Nephron (organoid): ENCODE measurements around the gene TBCC.

Source experiments
- H3K27ac Mint-ChIP-seq, 3 experiments: 2 replicates each; pipeline ENCODE4 v1.8.0; 2020; ENCODE audit warnings: mixed read lengths in 3 of 3, mild to moderate bottlenecking in 2 of 3, moderate library complexity in 1 of 3
- H3K27me3 Mint-ChIP-seq: 2 replicates; pipeline ENCODE4 v1.8.0; 2021; ENCODE audit warnings: low read depth, mild to moderate bottlenecking, moderate library complexity, mixed read lengths
- H3K36me3 Mint-ChIP-seq: 2 replicates; pipeline ENCODE4 v1.8.0; 2020; ENCODE audit warnings: low read depth, mixed read lengths
- H3K4me1 Mint-ChIP-seq: 2 replicates; pipeline ENCODE4 v1.8.0; 2020; ENCODE audit warnings: mixed read lengths
- H3K4me3 Mint-ChIP-seq, 3 experiments: 2 replicates each; pipeline ENCODE4 v1.8.0; 2020; ENCODE audit warnings: mild to moderate bottlenecking in 3 of 3, mixed read lengths in 3 of 3, moderate library complexity in 2 of 3
- H3K9me3 Mint-ChIP-seq: 2 replicates; pipeline ENCODE4 v1.8.0; 2020; ENCODE audit warnings: mixed read lengths
- TF ChIP-seq, protein P1 (sequence below), 3 experiments: fragments of 200-600 bp; sonication (generic); IDR thresholded peaks; one replicate each; pipeline ENCODE4 v1.5.0; 2021; ENCODE audit warnings: antibody characterized with exemption in 3 of 3; ENCODE audit not compliant: unreplicated experiment in 3 of 3

Gene TBCC

DNA sequence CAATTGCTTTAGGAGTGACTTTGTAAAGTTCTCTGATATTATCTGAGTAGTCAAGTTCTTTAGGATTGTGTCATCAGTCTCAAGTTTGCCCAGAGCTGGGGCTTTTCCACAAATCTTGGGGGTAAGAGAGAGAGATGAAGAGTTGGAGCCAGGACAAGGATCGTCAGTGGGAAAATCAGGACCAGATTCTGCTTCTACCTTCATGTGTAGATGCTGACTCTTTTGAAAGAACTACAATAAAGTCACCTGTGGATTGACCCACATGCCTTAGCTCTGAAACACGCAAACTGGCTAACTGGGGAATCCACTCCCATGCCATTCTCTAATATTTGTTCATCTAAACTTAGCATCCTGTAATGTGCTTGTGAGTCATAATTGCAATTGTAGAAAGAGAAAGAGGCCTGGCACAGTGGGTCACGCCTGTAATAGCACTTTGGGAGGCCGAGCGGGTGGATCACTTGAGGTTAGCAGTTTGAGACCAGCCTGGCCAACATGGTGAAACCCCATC lies 20.3 kb upstream of the TBCC start:
- Mint-ChIP-seq H3K27me3 (peaks cover 3% of the 10 kb centered on the region), H3K27ac (no peak overlapping the region)

DNA sequence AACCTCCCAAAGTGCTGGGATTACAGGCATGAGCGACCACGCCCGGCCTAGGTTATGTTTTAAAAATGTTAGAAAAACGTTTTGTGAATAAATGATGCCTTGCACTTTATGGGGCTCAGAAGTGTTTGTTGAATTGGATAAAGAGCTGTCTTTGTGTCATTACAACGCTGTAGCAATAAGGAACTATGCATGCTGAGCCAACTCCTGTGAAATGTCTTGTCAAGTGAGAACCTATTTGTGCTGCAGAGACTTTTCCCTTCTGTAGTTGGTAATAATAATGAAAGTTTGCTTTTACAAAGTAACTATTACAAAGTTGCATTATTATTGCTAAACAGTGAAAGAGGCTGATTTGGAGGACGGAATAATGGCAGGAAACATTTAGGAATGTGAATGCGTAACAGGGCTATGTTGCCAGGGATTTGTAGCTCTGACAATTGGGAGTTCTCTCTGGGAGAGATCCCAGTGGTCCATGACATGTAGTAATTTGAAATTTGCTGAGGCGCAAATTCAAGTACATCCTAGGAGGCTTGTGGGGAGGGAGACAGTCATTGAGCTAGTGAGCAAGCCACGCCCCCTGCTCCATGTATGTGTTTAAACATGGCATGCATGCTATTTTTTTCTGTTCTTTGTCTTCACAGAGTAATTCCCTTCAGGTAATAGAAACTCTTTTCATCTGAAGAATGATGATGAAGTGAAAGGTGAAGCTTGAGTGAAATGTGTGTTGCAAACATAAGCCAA lies 19.2 kb upstream of the TBCC start:
- no peak overlapping the region for H3K4me3 Mint-ChIP-seq
- no peaks in the 10 kb centered on the region for H3K4me1 Mint-ChIP-seq
- TF ChIP-seq, protein P1, sequence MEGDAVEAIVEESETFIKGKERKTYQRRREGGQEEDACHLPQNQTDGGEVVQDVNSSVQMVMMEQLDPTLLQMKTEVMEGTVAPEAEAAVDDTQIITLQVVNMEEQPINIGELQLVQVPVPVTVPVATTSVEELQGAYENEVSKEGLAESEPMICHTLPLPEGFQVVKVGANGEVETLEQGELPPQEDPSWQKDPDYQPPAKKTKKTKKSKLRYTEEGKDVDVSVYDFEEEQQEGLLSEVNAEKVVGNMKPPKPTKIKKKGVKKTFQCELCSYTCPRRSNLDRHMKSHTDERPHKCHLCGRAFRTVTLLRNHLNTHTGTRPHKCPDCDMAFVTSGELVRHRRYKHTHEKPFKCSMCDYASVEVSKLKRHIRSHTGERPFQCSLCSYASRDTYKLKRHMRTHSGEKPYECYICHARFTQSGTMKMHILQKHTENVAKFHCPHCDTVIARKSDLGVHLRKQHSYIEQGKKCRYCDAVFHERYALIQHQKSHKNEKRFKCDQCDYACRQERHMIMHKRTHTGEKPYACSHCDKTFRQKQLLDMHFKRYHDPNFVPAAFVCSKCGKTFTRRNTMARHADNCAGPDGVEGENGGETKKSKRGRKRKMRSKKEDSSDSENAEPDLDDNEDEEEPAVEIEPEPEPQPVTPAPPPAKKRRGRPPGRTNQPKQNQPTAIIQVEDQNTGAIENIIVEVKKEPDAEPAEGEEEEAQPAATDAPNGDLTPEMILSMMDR (IDR thresholded peaks at IDR 0.05; ENCODE audit: unreplicated experiment in 3 of 3): no peak
- H3K9me3 Mint-ChIP-seq: no peaks in the 10 kb centered on the region
- H3K27me3 Mint-ChIP-seq: peaks cover 3% of the 10 kb centered on the region
- no peaks in the 10 kb centered on the region for H3K36me3 Mint-ChIP-seq
- peak overlapping the region in 1 of 3 experiments; percentile 22 for H3K27ac Mint-ChIP-seq

More for the DNA sequence above, 20.3 kb upstream of the TBCC start:
- no peaks in the 10 kb centered on the region for H3K36me3 Mint-ChIP-seq
- H3K9me3 Mint-ChIP-seq: no peaks in the 10 kb centered on the region
- TF ChIP-seq, protein P1 (IDR thresholded peaks at IDR 0.05; ENCODE audit: unreplicated experiment in 3 of 3): no peak
- H3K4me3 Mint-ChIP-seq: no peak overlapping the region
- H3K4me1 Mint-ChIP-seq: peaks cover 4% of the 10 kb centered on the region

DNA sequence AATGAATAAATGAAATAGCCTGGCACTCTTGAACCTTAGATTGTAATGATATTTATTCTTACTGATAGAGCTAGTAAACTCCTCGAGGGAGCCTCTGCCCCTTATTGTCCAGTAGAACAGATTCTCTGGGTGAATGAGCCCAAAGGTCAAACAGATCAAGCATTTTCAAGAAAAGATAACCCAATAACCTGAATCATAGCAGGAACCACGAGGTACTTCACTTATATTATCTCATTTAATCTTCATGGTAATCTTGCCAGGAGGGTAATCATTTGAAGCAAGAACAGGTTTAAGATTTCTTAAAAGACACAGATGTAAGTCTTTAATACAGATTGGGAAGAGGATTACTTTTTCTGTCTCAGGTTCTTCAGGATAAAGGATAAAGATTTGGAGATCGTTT lies 17.0 kb upstream of the TBCC start:
- Mint-ChIP-seq H3K27me3 (peaks cover 3% of the 10 kb centered on the region), H3K4me1 (peaks cover 6% of the 10 kb centered on the region)

DNA sequence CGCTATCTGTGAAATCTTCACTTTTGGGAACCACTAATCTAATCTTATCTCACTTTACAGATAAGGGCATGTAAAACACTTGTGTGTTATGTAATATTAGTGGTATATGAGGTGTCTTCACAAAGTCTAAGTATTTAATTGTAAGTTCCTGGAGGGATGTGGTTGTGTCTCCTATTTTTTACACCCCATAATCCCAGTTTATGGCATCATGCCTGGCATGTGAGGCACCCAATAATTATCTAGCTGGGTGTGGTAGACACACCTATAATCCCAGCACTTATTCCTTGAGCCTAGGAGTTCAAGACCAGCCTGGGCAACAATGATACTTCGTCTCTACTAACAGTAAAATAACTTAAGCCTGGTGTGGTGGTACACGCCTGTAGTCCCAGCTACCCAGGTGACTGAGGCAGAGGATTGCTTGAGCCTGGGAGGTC lies 16.5 kb upstream of the TBCC start:
- Mint-ChIP-seq H3K27ac (no peak overlapping the region), H3K9me3 (no peaks in the 10 kb centered on the region), H3K27me3 (peaks cover 3% of the 10 kb centered on the region), H3K4me1 (peaks cover 6% of the 10 kb centered on the region), H3K36me3 (peaks cover 5% of the 10 kb centered on the region), H3K4me3 (no peak overlapping the region)
- TF ChIP-seq, protein P1 (IDR thresholded peaks at IDR 0.05; ENCODE audit: unreplicated experiment in 3 of 3): no peak

More for the DNA sequence above, 17.0 kb upstream of the TBCC start:
- Mint-ChIP-seq H3K27ac (no peak overlapping the region), H3K36me3 (peaks cover 5% of the 10 kb centered on the region), H3K9me3 (no peaks in the 10 kb centered on the region), H3K4me3 (no peak overlapping the region)
- TF ChIP-seq, protein P1 (IDR thresholded peaks at IDR 0.05; ENCODE audit: unreplicated experiment in 3 of 3): no peak

DNA sequence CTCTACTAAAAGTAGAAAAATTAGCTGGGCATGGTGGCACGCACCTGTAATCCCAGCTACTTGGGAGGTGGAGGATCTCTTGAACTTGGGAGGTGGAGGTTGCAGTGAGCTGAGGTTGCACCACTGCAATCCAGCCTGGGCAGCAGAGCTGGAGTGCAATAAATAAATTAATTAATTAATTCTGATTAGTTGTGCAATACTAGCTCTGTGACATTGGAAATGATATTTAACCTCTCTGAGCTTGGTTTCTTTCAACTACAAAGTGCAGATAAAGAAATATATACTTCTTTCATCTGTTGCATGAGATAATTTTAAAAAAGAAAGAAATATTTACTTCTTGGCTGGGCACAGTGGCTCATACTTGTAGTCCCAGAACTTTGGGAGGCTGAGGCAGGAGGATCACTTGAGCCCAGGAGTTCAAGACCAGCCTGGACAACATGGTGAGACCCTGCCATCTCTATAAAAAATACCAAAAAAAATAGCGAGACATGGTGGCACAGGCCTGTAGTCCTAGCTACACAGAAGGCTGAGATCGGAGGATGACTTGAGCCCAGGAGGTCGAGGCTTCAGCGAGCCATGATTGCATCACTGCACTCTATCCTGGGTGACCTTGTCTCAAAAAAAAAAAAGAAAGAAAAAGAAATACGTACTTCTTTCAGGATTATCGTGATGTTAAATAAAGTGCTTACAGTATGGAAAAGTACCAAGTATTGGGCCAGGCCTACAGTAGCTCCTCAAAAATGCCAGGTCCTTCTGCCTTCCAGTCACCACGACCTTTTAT lies 15.6 kb upstream of the TBCC start:
- Mint-ChIP-seq H3K27me3 (peaks cover under 1% of the 10 kb centered on the region), H3K9me3 (no peaks in the 10 kb centered on the region), H3K27ac (no peak overlapping the region), H3K4me1 (peaks cover 6% of the 10 kb centered on the region), H3K4me3 (no peak overlapping the region), H3K36me3 (peaks cover 5% of the 10 kb centered on the region)
- TF ChIP-seq, protein P1 (IDR thresholded peaks at IDR 0.05; ENCODE audit: unreplicated experiment in 3 of 3): no peak
